Liver (tissue), 3 donors: ENCODE results near the gene RBM10.

ENCODE experiments used
- CTCF ChIP-seq: fragments of 150-350 bp; IDR thresholded peaks from 2 replicates; pipeline ENCODE4 v1.5.1; 2017; ENCODE audit warnings: improper control_type of control experiment, low read depth, low read length; ENCODE audit not compliant: missing input control
- EGR1 ChIP-seq, 2 donors: IDR thresholded peaks; 2 replicates each; pipeline ENCODE4 v1.6.1; 2016 to 2018; ENCODE audit warnings: antibody characterized with exemption in 2 of 2, low read depth in 2 of 2
- HNF4A ChIP-seq, 2 donors: conservative IDR thresholded peaks; 2 replicates each; pipeline ENCODE4 v1.6.1; 2016; ENCODE audit warnings: antibody characterized with exemption in 2 of 2, mild to moderate bottlenecking in 2 of 2
- HNF4G ChIP-seq: IDR thresholded peaks from 2 replicates; pipeline ENCODE4 v1.6.1; 2016; ENCODE audit warnings: antibody characterized with exemption
- JUND ChIP-seq, 2 donors: IDR thresholded peaks; 2 replicates each; pipeline ENCODE4 v1.6.1; 2016; ENCODE audit warnings: antibody characterized with exemption in 2 of 2
- MAX ChIP-seq: IDR thresholded peaks from 2 replicates; pipeline ENCODE4 v1.6.1; 2016; ENCODE audit warnings: antibody characterized with exemption
- NR2F2 ChIP-seq: IDR thresholded peaks from 2 replicates; pipeline ENCODE4 v1.6.1; 2016; ENCODE audit warnings: antibody characterized with exemption
- RAD21 ChIP-seq, 2 donors: IDR thresholded peaks; 2 replicates each; pipeline ENCODE4 v1.6.1; 2016; ENCODE audit warnings: antibody characterized with exemption in 2 of 2, mild to moderate bottlenecking in 2 of 2
- TAF1 ChIP-seq: conservative IDR thresholded peaks from 2 replicates; pipeline ENCODE4 v1.6.1; 2016; ENCODE audit warnings: antibody characterized with exemption, mild to moderate bottlenecking
- YY1 ChIP-seq: IDR thresholded peaks from 2 replicates; pipeline ENCODE4 v1.6.1; 2016; ENCODE audit warnings: antibody characterized with exemption, mild to moderate bottlenecking
- TF ChIP-seq, protein P1 (sequence below): IDR thresholded peaks from 2 replicates; pipeline ENCODE4 v1.6.1; 2016; ENCODE audit warnings: antibody characterized with exemption
- TF ChIP-seq, protein P2 (sequence below): IDR thresholded peaks from 2 replicates; pipeline ENCODE4 v1.6.1; 2016; ENCODE audit warnings: antibody characterized with exemption, mild to moderate bottlenecking
- donor health status: healthy.
- donor health status: healthy.

DNA sequence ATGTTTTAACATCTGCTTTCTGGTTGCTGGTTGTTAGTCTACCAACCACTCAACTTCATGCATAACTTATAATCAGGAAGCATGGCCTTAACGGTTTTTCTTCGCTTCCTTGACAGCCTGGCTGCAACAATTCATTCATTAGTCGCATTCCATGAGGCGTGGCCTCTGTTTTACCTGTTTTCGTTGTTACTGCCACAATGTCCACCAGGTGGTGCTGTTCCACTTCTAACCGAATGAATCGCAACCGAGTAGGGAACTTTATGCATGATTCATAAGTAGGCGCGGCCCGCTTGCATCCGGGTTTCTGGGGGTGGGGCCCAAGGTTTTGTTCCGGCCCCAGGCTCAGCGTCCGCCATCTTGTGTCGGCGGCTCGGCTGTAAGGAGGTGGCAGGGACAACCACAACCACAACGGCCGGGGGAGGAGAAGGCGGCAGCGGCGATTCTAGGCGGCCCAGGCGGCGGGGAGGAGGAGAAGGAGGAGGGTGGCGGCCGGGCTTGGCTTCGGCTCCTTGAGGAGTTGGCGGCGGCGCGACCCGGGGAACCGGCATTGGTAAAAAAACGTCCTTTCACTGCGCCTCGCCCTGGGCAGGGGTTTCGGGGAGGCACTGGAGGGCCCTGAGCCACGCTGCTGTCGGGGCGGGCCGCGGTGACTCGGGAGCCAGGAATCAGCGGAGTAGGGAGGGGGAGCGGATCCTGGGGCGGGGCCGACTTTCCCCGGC lies 48.6 kb downstream of the RBM10 start, which contains the start of gene UBA1:
- TF ChIP-seq, protein P1, sequence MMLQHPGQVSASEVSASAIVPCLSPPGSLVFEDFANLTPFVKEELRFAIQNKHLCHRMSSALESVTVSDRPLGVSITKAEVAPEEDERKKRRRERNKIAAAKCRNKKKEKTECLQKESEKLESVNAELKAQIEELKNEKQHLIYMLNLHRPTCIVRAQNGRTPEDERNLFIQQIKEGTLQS, result peak; percentile 77
- TF ChIP-seq CTCF (peak; percentile 90), YY1 (peak; percentile 98), MAX (peak; percentile 50), JUND (IDR thresholded peaks at IDR 0.05) (peak; percentile 89 to 95), HNF4G (no peak), TAF1 (peak; percentile 63), EGR1 (IDR thresholded peaks at IDR 0.05; ENCODE audit: low read depth in 2 of 2) (no peak), RAD21 (IDR thresholded peaks at IDR 0.05) (peak; percentile 93 to 99), HNF4A (conservative IDR thresholded peaks at IDR 0.05) (no peak), NR2F2 (peak; percentile 37)
- TF ChIP-seq, protein P2, sequence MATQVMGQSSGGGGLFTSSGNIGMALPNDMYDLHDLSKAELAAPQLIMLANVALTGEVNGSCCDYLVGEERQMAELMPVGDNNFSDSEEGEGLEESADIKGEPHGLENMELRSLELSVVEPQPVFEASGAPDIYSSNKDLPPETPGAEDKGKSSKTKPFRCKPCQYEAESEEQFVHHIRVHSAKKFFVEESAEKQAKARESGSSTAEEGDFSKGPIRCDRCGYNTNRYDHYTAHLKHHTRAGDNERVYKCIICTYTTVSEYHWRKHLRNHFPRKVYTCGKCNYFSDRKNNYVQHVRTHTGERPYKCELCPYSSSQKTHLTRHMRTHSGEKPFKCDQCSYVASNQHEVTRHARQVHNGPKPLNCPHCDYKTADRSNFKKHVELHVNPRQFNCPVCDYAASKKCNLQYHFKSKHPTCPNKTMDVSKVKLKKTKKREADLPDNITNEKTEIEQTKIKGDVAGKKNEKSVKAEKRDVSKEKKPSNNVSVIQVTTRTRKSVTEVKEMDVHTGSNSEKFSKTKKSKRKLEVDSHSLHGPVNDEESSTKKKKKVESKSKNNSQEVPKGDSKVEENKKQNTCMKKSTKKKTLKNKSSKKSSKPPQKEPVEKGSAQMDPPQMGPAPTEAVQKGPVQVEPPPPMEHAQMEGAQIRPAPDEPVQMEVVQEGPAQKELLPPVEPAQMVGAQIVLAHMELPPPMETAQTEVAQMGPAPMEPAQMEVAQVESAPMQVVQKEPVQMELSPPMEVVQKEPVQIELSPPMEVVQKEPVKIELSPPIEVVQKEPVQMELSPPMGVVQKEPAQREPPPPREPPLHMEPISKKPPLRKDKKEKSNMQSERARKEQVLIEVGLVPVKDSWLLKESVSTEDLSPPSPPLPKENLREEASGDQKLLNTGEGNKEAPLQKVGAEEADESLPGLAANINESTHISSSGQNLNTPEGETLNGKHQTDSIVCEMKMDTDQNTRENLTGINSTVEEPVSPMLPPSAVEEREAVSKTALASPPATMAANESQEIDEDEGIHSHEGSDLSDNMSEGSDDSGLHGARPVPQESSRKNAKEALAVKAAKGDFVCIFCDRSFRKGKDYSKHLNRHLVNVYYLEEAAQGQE, result no peak
